Bronchial epithelial cell (primary cell): ENCODE results near the gene GATM. TPM values are rescaled to one million over a fixed set of nuclear protein-coding genes. Genes with fewer than 3 reads are reported as not detected.

ENCODE experiments used
- DNase-seq: peaks from one replicate; pipeline ENCODE4 v3.0.0-alpha.2; 2010; ENCODE audit warnings: low read depth
- FAIRE-seq: peaks from 2 replicates; lab custom pipeline; 2011; peaks lifted over from hg19 to GRCh38; lab: Jason Lieb, UNC
- H3K27me3 ChIP-seq: 2 replicates; pipeline ENCODE4 v1.5.1; 2011; ENCODE audit warnings: low read length; ENCODE audit not compliant: control insufficient read depth, insufficient read depth
- H3K36me3 ChIP-seq: 2 replicates; pipeline ENCODE4 v1.5.1; 2011; ENCODE audit warnings: low read length; ENCODE audit not compliant: control insufficient read depth, insufficient read depth
- H3K4me3 ChIP-seq: 2 replicates; pipeline ENCODE4 v1.5.1; 2011; ENCODE audit warnings: mild to moderate bottlenecking, low read depth, low read length, control low read depth
- CTCF ChIP-seq: IDR thresholded peaks from 2 replicates; pipeline ENCODE4 v1.5.1; 2011; ENCODE audit warnings: mild to moderate bottlenecking, moderate library complexity, low read length, control low read depth, inconsistent platforms; ENCODE audit not compliant: insufficient read depth, severe bottlenecking
- total RNA-seq: library from RNA; depleted of rRNA; stranded (reverse); fragments of >200 nt; gene quantifications from 2 replicates; pipeline ENCODE4 v1.2.1, GENCODE V29; 2014

The GATM gene
- total RNA-seq, 1 donor from 2014 or later = 1.3 TPM

DNA sequence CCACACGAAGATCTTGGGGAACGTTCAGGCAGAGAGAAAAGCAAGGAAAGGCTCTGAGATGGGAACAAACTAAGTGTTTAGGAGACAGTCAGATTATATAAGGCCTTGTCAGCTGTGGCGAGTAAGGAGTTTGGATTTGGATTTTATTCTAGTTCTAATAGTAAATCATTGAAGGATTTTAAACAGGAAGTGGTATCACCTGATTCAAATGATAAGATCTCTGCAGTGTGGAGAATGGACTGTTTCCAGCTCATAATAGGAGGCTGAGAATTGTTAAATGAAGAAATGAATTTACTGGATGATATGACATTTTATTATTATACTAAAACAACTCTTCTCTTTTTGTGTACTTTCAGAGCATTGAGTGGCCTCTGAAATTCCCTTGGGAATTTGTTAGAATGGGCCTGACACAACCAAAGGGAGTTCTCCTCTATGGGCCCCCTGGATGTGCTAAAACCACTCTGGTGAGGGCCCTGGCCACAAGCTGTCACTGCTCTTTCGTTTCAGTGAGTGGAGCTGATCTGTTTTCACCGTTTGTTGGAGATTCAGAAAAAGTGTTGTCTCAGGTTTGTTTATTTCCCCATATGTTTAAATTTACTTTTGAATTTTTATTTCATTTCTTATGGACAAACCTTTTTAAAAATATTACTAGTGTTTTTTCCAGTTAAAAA, 36.0 kb upstream of the GATM start:
- no peak for TF ChIP-seq CTCF
- peaks cover 18% of the 10 kb centered on the region for H3K36me3 ChIP-seq
- no peak for FAIRE-seq

GRCh38 chr15:45409596-45409995, 31.3 kb upstream of the GATM start:
- Histone ChIP-seq H3K4me3 (no peak overlapping the region), H3K27me3 (no peaks in the 10 kb centered on the region), H3K36me3 (peaks cover 19% of the 10 kb centered on the region)
- no peak for TF ChIP-seq CTCF
- no peak for FAIRE-seq
- DNase-seq = no peak

More for the DNA sequence above, 36.0 kb upstream of the GATM start:
- no peaks in the 10 kb centered on the region for H3K27me3 ChIP-seq
- DNase-seq = no peak
- H3K4me3 ChIP-seq = no peak overlapping the region

- FAIRE-seq (no peak), DNase-seq (no peak)
- peaks cover 14% of the 10 kb centered on the region for H3K36me3 ChIP-seq
- no peak for TF ChIP-seq CTCF
- no peaks in the 10 kb centered on the region for H3K27me3 ChIP-seq
- H3K4me3 ChIP-seq = no peak overlapping the region
Measured at GRCh38 chr15:45407786-45408185, 29.4 kb upstream of the GATM start.

- H3K36me3 ChIP-seq = peaks cover 4% of the 10 kb centered on the region
- DNase-seq (peak; percentile 92), FAIRE-seq (no peak)
- no peaks in the 10 kb centered on the region for H3K27me3 ChIP-seq
- no peak for TF ChIP-seq CTCF
- H3K4me3 ChIP-seq = peak overlapping the region; percentile 99
Measured at GRCh38 chr15:45402955-45403877, 24.9 kb upstream of the GATM start.

GRCh38 chr15:45402162-45402954, 24.0 kb upstream of the GATM start:
- H3K27me3 ChIP-seq = no peaks in the 10 kb centered on the region
- peak overlapping the region; percentile 99 for H3K4me3 ChIP-seq
- DNase-seq = peak; percentile 97
- H3K36me3 ChIP-seq = peaks cover 4% of the 10 kb centered on the region
- FAIRE-seq = peak; percentile 64
- TF ChIP-seq CTCF = peak; percentile 6
